GM19468 (cell line): Measurements from ENCODE around the gene IL17REL.

ENCODE experiments used
- ATAC-seq: cut with Tn5 transposase; IDR thresholded peaks from one replicate; pipeline ENCODE4 v1.9.1; 2021; ENCODE audit warnings: mild to moderate bottlenecking, moderate library complexity, moderate number of reproducible peaks; ENCODE audit not compliant: unreplicated experiment; ENCODE audit errors: extremely low read depth

IL17REL gene

DNA sequence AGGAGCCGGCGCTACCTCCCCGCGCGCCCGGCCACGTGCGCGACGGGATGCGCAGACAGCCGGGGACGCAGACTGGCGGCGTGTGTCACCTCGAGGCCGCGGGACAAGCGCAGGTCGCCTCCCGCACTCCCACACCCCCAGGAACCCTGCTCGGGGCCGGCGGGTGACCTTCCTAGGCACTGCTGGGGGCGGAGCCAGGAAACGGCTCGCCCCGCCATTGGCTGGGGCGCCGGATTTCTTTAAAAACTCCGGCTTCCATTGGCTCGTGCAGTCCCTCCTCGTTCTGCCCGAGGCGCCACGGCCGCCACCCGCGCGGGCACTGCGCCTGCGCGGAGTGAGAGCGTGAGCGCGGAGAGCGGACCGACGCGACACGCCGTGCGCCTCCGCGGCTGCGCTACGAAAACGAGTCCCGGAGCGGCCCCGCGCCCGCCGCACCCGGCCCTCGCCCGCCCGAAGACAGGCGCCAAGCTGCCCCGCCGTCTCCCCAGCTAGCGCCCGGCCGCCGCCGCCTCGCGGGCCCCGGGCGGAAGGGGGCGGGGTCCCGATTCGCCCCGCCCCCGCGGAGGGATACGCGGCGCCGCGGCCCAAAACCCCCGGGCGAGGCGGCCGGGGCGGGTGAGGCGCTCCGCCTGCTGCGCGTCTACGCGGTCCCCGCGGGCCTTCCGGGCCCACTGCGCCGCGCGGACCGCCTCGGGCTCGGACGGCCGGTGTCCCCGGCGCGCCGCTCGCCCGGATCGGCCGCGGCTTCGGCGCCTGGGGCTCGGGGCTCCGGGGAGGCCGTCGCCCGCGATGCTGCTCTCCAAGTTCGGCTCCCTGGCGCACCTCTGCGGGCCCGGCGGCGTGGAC is 52.2 kb downstream of the IL17REL start, which contains the start of gene PIM3:
Gene PIM3 (plus strand): TSS at position 614 of the 846 bp plus-strand sequence. CDS start 176 bp downstream, at position 790.
- peak; percentile 53 for ATAC-seq

DNA sequence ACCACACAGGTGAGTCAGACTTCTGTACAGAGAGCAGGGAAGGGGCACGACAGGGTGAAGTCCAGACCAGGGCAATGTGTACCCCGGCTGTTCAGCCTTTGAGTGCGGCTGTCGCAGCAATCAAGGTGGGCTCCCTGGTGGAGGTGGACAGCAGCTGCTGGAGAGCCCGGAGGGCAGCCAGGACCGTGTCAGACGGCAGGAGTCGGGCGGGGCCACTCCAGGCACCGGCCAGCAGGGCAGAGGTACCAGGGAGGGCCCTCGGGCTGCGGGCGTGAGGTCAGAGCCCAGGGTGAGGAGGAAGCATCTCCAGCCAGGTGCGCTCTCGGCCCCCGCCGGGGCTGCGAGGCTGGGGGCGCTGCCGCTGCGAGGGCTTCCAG is 52.8 kb downstream of the IL17REL start:
- peak; percentile 15 for ATAC-seq

DNA sequence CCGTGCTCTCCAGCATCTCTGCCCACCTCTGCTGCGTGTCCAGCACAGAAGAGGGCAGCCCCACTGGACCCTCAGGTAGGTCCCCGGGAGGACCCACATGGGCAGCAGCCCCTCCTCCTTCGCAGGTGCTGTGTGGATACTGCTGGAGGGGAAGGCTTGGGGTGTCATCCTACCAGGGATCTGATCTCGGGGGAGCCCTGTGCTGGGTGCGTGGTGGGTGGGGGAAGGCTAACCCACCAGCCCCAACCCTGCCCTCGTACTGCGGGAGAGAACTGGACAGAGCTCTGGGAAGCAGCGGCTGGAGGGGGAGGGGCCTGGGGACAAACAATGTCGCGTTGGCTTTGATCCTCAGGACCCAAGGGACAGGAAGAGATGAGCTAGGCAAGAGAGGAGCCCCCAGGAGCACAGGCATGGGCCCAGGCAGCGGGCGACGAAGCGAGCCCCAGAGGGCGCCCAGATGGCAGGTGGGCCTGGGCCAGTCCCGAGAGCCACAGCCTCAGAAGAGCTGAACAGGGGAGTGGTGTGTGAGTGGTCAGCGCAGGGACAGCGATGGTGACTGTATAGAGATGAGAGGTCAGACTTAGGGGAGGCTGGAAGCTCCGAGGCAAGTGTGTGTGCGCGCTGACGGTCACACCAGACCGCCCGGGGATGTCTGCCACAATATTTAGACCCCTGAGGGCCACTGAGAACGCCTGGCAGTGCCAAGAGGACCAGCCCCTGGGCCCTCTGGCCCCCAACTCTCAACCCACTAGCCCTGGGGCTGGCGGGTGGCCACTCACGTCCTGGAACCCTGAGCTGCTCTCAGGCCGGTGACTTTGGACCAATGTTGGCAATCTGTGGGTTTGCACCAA is 53.4 kb downstream of the IL17REL start:
- no peak for ATAC-seq

DNA sequence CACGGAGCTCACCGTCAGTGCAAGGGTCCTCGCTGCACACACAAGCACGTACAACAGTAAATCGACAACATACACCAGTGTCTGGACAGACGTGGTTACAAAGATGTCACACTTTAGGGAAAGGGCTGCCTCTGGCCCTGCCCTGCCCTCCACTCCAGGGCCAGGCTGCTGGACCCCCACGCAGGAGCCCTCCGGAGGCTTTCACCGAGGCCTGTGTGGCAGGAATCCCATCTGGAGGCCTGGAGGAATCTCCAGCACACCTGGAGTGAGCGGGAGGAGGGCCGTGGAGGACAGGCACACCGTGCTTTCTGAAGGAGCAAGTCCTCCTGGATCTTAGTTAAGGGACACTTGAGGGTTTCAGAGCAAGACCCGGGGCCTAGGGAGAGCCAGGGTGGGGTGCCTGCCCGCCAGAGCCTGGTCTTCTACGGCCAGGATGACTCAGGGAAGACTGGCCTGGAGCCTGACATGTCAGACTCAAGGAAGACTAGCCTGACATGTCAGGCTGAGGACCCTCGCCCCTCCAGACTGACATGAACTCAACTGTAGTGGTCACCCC is 54.1 kb downstream of the IL17REL start:
- ATAC-seq, result no peak

DNA sequence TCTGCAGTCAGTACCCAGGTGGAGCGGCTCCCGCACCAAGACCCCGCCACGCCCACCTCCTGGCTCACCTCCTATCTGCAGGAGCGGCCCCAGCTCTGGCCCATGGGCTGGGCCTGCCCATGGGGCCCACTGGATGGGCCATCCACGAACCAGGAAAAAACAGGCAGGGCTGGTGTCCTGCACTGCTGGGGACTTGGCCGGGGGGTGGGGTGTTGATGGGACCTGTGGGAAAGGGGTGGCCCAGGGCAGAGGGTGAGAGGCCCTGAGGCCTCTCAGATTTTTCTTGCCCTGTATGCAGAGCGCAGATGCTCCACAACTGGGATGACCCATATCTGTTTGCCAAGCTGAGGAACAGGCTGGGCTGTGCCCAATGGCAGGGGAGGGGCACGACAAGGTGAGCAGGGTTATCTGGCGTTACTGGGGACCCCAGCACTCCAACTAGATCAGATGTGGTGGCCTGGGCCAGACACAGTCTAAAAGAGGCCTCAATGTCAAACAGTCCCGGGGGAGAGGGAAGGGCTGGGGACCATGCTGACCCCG is 54.7 kb downstream of the IL17REL start:
- no peak for ATAC-seq

DNA sequence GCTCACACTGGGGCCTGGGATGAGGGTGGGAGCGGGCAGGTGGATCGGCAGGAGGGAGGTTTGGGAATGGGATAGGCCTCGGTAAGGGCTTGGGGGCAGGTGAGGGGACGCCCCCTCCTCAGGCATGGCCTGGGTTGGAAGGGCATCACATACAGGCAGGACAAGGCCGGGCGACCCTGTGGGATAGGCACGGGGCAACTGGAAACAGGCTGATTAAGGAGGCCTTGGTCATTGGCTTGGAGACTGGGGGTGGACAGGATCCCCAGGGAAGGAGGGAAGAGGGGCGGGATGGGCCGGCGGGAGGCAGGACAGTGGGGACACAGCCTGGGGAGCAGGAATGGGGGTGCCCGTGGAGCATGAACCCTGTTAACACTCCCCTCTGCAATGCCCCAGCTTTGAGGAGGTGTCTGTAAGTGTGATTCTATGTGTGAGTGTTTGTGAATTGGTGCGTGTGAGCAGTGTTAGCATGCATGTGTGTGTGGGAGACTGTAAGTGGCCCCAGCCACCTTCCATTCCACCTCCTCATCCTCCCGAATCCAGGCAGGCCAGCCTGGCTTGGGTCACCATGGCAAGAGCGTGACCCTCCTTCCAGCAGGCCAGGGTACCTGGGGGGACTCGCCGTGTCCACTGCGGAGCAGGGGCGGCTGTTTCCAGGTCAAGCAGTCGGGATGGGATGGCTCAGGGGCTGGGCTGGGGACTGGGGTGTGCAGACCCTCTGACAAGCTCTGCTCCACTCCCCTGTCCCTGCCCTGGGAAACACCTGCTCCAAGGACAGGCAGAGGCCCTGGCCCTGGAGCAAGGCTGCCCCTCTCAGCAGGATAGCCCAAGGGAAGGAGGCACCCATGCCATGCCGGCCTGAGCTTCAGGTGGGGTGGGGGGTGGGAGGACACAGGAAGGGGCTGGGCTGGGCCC is 55.4 kb downstream of the IL17REL start:
- no peak for ATAC-seq

DNA sequence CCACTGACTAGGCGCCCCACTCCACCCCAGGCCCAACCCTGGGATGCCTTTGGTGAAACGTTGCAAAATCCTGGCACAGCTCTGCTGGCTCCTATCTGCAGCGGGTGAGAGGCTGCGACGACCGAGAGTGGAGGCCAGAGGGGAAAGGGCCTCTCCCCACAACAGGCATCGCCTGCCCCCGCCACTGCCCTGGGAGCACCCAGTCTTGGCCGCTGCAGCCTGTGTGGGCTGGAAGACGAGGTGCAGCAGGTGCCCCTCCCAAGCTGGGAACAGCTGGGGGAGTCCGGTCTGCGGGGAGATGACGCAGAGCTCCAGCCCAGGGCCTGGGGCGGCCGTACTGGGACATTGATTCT is 56.2 kb downstream of the IL17REL start:
- ATAC-seq, result no peak

DNA sequence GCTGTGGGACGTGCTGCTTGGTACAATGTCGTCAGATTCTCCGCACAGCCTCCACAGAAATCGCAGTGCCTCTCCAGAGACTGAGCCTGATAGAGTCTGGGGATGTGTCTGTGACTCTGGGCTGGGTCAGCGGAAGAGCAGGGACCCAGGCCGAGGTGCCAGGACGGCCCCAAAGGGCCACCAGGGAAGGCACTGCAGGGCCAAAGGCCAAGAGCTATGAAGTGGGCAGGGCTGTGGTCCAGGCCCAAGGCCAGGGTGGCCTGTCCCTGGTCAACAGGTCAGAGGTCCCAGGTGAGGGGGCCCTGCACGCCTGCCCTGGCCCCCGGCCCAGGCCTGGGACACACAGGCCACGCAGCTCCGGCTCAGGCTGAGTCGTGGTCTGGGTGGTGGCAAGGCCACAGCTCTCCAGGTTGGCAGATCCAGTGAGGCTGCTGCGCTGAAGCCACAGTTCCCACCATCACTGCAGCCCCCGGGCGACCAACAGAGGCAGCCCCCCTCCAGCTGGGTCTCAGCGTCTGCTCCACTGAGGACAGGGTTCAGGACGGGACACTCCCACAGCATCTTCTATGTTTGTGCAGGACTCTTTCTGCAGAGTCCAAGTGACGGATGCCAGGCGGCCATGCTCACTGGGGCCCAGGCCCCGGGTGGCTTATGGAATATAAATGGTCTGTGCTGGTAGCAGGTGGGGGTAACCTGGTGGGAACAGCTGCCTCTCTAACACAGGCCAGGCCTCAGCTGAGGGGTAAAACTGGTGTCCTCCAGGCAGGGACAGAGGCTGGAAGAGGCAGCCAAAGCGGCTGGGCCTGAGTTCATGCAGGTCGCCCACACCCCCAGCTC is 56.8 kb downstream of the IL17REL start:
- no peak for ATAC-seq

DNA sequence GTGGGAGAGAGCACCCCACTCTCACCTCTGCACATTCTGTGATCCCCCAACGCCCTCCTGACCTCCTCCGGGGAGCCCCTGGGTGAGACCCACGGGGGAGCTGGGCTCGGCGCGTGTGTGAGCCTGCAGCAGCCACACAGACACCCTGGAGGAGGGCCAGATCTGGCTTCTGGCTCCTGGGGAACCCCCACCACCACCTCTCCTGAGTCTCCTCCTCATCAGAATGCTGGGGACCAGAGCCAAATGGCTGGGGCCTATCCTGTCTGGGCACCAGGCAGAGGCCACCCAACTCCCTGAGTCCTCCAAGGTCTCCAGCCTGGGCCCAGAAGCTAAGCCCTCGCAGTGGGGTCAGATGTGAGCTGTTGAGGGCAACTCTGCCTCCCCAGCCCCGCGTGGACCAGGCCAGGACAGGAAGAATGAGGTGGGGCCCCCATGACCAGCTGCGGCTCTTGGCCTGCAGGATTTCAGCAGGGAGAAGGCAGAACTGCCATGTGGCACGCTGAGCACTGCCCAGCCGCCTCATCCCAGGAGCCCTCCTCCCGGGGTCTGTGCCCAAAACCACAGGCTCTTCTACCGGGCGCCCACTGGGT is 57.5 kb downstream of the IL17REL start:
- no peak for ATAC-seq

DNA sequence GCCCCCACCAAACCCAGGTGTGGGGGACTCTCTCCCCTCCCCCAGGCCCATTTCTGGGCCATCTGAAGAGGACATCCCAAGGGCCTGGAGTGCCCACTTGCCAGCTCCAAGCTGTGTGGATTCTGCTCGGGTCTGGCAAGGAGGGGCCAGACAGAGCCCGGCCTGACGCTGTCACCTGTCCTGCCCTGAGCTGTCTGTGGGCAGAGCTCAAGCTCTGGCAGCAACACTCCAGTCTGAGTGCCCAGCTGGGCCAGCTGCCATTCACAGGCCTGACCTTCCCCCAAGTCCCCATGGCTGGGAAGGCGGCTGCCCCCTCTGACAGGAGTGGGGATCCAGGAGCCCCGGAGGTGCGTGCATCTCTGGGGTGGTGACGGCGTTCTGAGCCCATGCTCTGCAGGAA is 58.2 kb downstream of the IL17REL start:
- no peak for ATAC-seq

DNA sequence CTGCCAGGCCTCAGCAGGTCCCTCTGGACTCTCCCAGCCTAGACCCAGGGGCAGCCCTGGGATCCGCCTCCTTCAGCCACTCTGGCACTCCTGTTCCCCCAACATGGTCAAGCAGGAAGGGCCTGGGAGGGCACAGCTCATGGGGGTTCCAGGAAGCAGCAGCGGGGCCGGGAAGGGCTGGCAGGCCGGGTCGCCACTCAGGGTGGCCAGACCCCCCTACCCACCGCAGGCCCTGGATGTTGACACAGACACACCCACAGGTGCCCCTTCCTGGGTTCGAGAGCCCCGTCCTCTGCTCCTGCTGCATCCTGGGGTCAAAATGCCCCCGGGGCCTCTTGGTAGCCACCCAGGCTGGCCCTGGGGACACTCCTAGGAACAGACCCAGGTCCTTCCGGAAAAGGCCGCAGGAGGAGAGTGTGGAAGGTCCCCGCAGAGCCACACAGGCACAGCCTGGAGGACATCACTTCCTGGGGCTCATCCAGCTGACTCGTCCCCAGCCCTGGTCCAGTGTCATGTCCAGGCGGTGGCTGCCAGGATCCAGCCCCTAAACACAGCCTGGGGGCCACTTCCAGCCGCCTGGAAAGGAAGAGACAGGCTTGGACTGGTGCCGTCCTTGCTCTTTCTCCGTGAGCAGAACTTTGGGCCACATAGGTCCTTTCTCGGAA is 58.8 kb downstream of the IL17REL start:
- ATAC-seq, result no peak

DNA sequence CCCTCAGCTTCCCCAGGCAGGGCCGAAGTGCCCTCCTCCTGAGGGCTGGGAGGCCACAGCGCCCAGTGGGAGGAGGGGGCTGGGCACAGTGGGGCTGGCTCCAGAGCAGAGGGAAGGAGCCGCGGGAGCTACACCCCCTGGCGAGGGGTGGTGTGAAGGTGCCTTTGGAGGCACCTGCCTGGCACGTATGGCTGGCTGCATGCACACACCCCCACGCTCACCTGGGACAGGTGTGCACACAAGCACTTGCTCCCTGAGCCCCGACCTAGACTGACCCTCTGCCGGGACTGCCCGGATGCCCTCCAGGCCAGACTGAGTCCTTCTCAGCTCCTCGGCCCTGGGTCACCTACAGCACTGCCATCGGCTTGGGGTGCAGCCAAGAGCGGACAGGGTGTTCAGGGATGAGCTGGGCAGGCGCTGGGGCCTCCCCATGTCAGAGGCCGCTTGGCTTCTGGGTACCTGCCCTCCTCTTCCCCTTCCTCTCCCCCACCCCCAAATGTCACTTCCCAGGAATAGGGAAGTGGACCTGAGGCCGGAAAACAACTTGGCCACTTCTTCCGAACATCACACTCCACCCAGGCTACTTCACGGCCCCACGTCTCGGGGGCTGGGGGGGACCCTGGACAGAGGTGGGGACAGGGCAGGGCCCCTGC is 59.4 kb downstream of the IL17REL start:
- ATAC-seq, result no peak

DNA sequence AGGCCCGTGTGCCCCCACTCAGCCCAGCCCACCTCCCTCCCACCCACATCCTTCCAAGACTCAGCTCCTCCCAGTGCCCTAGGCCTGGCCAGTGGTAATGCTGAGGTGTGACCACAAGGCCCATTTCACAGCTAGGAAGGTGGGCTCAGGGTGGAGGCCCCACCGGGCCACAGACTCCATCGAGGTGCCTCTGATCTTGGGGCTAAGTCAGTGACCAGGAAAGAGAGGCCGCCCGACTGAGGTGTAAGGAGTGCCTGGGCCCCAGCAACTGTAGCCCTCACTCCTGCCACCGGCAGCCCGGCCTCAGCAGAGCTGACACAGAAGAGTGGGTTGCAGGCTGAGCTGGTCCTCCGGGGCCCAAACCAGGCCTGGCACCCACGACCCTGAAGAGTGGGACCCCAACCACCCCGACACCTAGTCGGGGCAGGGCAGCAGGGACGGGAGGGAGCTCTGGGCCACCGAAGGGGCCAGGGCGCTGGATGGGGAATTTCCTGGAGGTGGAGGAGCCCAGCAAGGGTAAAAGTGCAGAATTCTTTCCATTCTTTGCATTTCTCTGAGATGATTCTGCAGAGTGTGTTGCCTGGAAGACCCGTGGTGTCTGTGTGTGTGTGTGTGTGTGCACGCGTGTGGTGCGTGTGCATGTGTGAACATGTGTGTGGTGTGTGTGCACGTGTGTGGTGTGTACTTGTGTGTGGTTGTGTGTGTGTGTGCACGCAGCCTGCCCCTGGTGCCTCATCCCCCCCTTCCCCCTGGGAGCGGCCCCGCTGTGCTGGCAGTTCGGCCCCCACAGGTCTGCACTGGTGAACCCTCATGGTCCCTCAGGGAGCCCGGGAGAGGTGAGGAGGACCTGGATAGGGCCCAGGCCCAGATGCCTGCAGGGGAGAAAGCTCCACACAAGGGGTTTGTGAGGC is 60.3 kb downstream of the IL17REL start:
- ATAC-seq, result no peak

DNA sequence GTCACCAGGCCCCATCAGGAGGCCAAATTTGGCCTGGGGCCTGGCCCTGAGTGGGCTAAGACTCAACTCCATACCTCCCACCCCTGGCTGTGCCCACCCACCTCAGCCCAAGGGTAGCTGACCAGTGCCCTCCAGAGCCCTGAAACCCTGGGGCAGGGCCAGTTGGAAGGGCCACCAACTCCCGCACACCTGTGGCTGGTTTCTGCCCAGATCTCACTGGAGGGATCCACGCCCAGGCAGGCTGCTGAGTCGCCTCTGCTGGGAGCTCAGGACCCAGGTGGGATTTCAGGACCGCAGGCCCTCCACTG is 60.9 kb downstream of the IL17REL start:
- no peak for ATAC-seq

DNA sequence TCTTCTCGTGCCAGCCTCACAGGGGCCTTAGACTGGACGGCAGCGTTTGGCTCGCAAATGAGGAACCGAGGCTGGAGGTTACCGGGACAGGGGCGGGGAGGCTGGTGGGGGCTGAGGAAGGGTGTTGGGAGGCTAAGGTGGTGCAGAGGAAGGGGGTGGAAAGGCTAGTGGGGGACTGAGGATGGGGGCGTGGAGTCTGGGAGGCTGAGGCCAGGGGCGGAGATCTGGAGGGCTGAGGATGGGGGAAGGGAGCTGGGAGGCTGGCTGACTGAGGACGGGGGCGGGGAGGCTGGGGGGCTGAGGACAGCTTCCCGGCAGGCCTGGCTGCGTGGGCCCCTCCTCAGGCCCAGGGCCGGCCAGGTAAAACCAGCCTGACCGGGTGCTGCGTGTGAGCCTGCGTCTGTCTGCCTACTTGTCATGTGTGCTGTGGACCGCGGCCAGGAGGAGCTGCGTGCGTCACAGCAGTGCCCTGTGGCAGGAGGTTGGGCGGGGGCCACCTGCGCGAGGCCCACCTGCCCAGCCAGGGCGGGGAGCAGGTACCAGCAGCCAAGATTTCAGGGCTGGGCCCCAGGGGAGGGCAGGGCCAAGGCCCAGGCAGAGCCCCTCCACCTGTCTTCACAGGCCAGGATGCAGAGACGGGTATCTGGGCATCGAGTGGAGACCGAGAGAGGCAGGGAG is 61.4 kb downstream of the IL17REL start:
- no peak for ATAC-seq

DNA sequence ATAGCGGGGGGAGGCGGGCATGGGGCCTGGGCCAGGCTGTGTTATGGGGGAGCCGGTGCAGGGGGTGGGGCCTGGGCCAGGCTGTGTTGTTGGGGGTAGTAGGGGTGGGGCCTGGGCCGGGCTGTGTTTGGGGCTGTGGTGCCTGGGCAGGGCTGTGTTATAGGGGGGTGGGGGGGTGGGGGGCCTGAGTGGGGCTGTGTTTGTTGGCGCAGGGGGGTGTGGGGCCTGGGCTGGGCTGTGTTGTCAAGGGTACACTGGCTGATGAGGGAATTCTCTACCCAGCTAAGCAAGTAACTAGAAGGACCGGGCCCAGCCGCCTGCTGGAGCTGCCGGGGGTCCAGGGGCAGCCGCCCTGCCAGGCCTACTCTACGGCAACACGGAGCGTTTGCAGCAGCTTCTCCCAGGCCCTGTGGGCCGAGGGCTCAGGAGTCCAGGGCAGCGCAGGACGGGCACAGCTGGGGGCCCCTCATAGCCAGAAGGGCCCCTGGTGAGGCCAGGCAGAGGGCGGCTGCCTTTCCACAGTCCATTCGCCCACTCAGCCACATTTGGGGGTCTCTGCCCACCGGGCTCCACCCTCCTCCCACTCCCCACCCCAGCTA is 62.1 kb downstream of the IL17REL start:
- ATAC-seq, result no peak
